HL-60/S4 treated with phorbol 12-myristate 13-acetate at 8.2 ng/mL for 4 days and 3 days (cell line): ENCODE measurements around the gene ERP44.
"Not testable (repeated sequence)": the region's sequence is repeated elsewhere in the genome, so short reads cannot be mapped to it uniquely, and the experiment has no call there.

Source experiments
- in situ Hi-C: fragments of 300-500 bp; cut with MboI; formaldehyde crosslinking; loops from 2 replicates; pipeline ENCODE4 v1.15.0; 2022; ENCODE audit warnings: low sequenced_read_pairs

Gene ERP44

DNA sequence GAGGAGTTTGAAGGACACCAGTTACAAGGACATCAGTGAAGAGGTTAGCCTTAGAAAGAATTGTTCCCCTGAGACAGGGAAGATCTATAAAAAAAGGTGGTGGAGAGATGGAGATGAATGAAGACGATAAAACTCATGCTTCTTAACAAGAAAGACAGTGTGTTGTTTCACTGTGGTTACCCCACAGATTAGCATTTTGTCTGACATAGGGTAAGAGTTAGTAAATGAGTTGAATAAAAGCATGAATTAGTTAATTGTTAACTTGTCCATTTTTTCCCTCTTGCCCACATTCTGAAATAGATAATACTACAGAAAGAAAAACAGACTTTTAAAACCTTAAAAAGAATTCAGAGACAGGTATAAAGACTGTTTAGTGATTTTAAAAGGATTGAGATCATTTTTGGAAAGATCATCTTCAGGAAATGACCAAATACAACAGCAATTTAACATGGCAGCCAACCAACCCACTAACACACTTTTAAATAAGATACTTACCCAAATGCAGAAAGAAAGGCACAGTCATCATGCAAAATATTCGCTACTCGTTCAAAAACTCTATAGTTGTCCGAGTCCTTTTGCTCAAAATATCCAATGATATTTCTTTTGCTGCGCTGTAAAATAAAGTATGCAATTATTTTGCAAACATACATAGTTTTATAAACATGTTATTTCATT, 78.5 kb downstream of the ERP44 start:
- in situ Hi-C loops: loop anchor here (25.0 kb wide), 2 partner anchors 208 to 758 kb away; partner anchors contain the start of gene NR4A3

- in situ Hi-C loops: loop anchor here (25.0 kb wide), 2 partner anchors 207 to 757 kb away; partner anchors contain the start of gene NR4A3
These were observed 79.3 kb downstream of the ERP44 start for GRCh38 chr9:100019541-100019940.

DNA sequence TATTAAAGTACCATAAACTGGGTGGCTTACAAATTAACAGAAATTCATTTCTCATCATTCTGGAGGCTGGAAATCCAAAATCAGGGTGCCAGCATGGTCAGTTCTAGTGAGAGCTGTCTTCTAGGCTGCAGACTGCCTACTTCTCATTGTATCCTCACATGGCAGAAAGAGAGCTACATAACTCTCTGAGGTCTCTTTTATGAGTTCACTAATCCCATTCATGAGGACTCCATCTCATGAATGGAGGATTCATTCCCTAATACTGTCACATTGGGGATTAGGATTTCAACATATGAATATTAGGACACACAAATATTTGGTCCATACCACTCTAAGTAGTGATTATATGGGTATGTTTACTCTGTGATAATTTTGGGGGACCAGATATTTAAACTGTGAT, 84.0 kb downstream of the ERP44 start:
- in situ Hi-C loops: loop anchor here (25.0 kb wide), 2 partner anchors 203 to 753 kb away; partner anchors contain the start of gene NR4A3

DNA sequence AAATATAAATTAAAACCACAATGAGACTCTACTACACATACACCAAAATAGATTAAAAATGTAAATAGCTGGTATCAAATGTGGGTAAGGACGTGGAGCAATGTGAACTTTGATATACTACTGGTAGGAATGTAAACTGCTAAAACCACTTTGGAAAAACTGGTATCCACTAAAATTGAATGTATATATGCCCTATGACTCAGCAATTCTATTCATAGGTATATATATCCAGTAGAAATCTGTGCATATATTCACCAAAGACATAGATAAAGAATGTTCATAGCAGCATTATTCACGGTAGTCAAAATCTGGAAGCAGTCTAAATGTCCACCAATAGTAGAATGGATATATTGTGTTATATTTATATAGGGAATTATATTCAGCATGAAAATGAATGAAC, 85.2 kb downstream of the ERP44 start:
- in situ Hi-C loops: loop anchor here (25.0 kb wide), 2 partner anchors 201 to 751 kb away; partner anchors contain the start of gene NR4A3

DNA sequence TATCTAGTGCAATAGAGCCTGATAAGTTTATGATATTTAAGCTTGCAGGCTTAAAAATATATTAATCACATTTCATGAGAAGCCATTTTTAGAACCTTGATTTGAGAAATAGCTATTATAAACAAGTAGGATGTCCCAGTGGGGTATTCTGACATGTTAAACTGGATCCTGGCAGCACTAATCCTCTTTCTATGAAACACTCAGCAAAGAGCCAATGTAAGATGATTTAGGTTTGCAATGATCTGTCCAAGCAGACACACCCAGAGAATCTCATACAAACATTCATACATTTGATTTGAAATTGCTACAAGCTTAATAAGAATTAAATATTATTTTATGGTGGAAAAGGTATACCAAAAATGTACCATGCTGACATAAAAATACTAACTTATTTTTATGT, 86.5 kb downstream of the ERP44 start:
- in situ Hi-C loops: loop anchor here (25.0 kb wide), 2 partner anchors 200 to 750 kb away; partner anchors contain the start of gene NR4A3

DNA sequence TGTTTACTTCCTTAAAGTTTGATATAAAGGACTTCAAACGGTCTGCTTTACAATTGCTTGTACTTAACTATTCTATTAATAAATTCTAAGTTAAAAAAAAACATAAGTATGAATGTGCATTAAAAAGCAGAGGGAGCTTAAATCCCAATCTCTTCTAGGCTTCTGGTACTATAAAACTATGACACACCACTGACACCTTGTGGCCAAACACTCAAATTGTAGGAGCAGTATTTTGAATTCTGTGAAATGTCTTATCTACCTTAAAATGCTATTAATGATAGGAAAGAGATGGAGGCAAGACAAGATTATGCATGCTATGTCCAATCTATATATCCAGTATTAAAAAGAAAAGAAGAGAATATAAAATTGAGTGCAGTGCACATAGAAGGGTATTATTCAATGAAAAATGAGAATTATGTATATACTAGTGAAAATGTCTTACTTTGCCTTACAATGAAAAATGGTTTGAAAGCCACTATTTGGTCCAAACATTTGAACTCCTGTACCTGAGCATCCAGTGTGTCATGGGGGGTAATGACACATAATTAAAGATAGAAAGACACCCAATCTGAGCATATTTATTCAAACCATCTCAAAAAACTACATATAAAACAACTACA, 87.6 kb downstream of the ERP44 start:
- in situ Hi-C loops: loop anchor here (25.0 kb wide), 2 partner anchors 199 to 749 kb away; partner anchors contain the start of gene NR4A3

- in situ Hi-C loops: loop anchor here (25.0 kb wide), 2 partner anchors 187 to 737 kb away; partner anchors contain the start of gene NR4A3
These were observed 99.0 kb downstream of the ERP44 start for GRCh38 chr9:99999797-100000196.

- in situ Hi-C loops: no loop called here
These were observed 99.9 kb downstream of the ERP44 start for GRCh38 chr9:99998866-99999265.

- in situ Hi-C loops: no loop called here
These were observed 100.5 kb downstream of the ERP44 start for GRCh38 chr9:99998266-99998665.

- in situ Hi-C loops: not testable (repeated sequence)
These were observed 108.3 kb downstream of the ERP44 start for GRCh38 chr9:99990508-99990907.

DNA sequence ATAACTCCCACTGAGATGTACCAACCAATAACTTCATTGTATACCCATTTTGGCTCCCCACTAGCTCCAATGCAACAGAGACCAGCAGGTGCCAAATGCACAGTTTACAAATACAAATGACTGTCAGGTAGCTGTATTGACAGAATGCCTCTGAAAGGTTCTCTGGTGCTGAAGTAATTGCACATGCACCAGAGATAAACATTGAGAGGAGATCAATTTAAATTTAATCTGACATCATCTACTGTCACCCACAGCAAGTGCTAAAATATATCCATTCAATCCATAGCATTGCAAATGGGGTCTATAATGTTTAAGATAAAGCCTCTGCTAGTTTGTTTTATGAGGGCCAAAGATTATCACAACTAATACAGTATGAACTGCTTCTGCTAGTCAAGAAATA, 112.2 kb downstream of the ERP44 start:
- in situ Hi-C loops: no loop called here

DNA sequence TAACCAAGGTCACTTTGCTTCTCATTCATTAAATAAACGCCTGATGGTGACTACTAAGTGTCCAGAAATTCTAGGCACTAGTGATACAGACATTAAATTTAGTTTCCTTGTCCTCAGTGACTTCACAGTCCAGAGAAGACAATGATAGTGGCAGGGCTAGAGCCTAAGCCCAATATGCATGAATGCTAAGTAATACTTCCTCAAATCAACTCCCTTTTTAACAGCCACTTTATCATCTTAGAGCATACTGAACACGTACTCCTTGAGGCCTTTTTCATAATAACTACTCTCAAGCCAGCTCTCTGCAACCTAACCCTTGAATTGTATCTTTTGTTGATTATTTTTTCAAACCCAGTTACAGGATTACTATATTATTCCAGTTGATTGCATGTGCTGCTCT, 118.2 kb downstream of the ERP44 start:
- in situ Hi-C loops: no loop called here

DNA sequence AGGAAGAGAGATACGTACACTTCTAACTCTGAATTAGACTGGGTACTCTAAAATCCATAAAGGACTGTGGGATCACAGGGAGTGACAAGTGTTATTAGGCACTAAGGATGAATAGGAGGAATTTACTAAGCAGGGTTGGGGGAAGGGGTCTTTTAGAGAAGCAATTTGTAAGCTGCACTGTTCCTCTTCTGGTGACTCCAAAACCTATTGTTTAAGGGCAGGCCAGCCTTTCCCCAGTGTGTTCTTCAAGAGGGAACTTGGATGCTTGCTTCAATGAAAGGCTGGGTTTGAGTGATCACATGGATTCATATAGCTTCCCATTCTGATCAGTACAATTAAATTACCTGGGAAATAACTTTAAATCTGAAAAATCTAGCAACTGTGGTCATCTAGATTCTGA, 120.6 kb downstream of the ERP44 start:
- in situ Hi-C loops: no loop called here

- in situ Hi-C loops: no loop called here
These were observed 121.6 kb downstream of the ERP44 start for GRCh38 chr9:99977033-99977792.

GRCh38 chr9:99973455-99973854, 125.3 kb downstream of the ERP44 start:
- in situ Hi-C loops: no loop called here

- in situ Hi-C loops: no loop called here
These were observed 127.4 kb downstream of the ERP44 start for GRCh38 chr9:99971410-99971809.

DNA sequence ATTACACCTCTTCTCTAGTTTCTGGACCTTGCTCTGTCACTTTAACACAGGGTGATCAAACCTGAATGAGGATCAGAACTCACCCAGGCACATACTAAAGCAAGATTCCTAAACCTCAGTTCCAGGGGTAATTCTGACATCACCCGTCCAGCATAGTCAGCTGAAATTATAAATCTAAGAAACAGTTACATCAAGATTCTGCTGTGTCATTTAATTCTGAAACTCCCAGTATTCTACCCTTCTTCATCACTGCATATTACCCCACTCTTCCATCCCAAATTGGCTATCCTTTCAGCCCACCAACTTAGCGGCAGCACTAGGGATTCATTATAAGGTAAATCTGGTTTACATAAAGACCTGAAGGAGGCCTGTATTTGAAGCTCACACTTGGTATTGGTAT, 128.3 kb downstream of the ERP44 start:
- in situ Hi-C loops: no loop called here

DNA sequence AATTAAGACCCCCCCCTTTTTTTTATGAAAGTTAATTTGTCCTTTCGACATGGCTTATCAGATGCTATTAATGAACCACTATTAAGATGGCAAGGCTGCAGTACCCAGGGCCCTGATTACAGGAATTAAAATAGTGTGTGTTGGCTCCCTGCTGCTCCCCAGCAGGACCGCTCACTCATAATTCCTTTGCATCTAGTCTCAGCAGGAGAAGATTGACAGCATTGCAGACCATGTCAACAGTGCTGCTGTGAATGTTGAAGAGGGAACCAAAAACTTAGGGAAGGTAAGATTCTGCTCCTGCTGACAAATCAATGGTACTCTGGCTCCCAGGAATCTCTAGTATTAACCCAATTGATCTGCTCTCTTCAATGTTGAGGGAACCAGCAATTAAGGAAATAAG, 131.3 kb downstream of the ERP44 start:
- in situ Hi-C loops: no loop called here

GRCh38 chr9:99966716-99967115, 132.1 kb downstream of the ERP44 start:
- in situ Hi-C loops: no loop called here

DNA sequence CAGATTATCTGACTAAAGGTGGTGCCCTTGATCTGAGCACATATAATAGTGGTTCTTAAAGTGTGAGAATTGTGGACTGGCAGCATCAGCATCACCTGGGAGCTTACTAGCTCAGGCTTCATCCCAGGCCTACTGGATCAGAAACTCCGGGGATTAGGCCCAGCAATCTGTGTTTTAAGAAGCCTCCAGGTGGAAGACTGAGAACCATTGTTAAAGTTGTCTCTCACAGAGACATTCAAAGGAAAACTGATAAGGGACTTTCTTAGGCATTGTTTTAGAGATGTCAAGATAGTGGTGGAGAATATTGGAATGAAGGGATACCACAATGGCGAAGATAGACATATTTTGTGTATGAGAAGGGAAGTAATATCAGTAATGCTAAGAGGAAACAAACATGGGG, 132.8 kb downstream of the ERP44 start:
- in situ Hi-C loops: no loop called here

- in situ Hi-C loops: no loop called here
These were observed 134.5 kb downstream of the ERP44 start for GRCh38 chr9:99964336-99964735.
